Astrocyte (in vitro differentiated cells and primary cell): ENCODE results near the gene PRDX5.

Experiments
- EZH2 ChIP-seq: IDR thresholded peaks from 2 replicates; pipeline ENCODE4 v1.6.1; 2012; ENCODE audit warnings: mild to moderate bottlenecking, low read length, inconsistent platforms; ENCODE audit not compliant: insufficient read depth
- TF ChIP-seq, protein P1 (sequence below): IDR thresholded peaks from 2 replicates; pipeline ENCODE4 v1.5.1; 2011; ENCODE audit warnings: low read depth, mild to moderate bottlenecking, inconsistent platforms, low read length, moderate library complexity; ENCODE audit not compliant: insufficient read depth

- TF ChIP-seq, protein P1, sequence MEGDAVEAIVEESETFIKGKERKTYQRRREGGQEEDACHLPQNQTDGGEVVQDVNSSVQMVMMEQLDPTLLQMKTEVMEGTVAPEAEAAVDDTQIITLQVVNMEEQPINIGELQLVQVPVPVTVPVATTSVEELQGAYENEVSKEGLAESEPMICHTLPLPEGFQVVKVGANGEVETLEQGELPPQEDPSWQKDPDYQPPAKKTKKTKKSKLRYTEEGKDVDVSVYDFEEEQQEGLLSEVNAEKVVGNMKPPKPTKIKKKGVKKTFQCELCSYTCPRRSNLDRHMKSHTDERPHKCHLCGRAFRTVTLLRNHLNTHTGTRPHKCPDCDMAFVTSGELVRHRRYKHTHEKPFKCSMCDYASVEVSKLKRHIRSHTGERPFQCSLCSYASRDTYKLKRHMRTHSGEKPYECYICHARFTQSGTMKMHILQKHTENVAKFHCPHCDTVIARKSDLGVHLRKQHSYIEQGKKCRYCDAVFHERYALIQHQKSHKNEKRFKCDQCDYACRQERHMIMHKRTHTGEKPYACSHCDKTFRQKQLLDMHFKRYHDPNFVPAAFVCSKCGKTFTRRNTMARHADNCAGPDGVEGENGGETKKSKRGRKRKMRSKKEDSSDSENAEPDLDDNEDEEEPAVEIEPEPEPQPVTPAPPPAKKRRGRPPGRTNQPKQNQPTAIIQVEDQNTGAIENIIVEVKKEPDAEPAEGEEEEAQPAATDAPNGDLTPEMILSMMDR, result no peak
- no peak for TF ChIP-seq EZH2
These were observed at the start of gene PRDX5 for GRCh38 chr11:64317961-64318765.
